Measurements from ENCODE around the gene EHF.
A peak's percentile ranks its signal among the peaks of the same experiment; 100 is the strongest.
"Not testable (repeated sequence)": the region's sequence is repeated elsewhere in the genome, so short reads cannot be mapped to it uniquely, and the experiment has no call there.

EHF gene

DNA sequence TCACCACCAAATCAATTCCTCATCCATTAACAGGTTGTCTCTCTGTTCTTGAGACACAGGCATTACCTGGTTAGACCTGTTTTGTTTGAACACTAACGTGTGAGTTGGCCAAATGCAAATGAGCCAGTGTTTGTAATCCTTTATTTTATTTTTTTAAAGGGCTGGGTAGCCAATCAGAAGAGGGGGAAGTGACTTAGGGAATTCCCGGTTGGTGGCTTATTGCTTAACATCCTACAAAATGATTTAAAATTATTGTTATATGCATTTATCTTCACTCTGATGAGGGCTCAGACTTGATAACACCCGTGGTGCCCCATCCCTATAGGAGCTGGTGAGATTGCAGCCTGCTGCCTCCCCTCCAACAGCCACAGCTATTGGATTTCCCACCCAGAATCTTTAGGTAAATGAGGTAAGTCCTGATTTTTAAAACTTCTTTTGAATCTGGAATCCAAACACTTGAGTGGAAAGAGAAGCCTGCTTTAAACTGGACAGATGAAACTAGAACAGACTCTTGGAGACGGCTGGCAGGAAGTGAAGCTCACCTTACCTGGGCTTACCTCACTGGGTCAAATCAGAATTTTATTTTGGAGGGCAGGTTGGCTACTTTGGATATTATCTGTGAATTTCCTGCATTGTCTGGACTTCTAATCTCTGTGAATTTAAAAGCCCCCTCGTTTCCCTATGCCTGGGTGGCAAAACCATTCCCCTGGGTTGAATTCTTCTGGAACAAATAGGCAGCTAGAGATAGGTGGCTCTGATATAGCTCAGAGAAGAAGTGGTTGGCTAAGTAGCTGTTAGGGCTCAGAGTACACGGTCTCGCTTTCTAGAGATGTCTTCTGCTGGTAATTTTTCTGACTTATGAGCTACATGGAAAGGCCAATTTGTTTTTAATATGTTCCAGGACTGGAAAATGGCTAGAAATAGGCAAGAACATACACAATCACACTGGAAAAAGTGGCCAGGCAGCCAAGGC lies at the start of gene EHF:
EHF (plus strand) TSS at position 274 of the 973 bp plus-strand sequence. CDS start 21,538 bp downstream, outside the sequence.
- no peak for DNase-seq (ENCODE audit: low spot score)

DNA sequence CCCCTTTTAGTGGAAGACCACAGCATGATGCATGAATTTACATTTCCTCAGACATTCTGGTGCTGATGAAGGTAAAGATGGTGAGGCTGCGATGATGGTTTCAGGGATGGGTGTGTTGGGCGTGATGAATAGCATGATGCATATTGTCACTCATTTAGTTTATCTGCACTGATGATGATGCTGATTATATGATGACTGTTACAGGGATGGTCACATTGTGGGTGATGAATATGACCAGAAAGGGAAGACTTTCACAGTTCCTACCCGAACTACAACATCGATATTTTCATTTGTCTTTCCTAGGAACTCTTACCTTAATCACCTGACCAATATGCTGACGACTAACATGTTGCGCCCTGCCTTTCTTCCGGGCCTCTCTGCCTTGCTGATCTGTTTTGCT lies 47.4 kb upstream of the EHF start:
- no peak for DNase-seq (ENCODE audit: low spot score)

DNA sequence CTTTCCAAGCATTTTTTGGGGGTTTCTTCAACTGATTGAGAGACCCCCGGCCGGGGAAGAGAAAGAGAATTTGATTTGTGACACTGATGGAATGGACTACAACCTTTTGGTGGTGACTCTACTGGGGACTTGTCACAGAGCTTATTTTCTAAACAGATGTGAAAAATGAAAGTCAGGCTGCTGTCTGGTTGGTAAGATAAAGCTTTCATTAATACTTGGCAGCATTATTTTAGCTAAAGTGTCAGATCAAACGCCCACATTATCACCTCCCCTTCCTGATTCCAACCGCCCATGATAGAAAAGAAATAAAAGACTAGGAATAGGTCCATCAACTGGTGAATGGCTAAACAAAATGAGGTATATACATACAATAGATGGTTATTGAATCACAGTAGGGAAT lies 45.6 kb upstream of the EHF start:
- no peak for DNase-seq (ENCODE audit: low spot score)

DNA sequence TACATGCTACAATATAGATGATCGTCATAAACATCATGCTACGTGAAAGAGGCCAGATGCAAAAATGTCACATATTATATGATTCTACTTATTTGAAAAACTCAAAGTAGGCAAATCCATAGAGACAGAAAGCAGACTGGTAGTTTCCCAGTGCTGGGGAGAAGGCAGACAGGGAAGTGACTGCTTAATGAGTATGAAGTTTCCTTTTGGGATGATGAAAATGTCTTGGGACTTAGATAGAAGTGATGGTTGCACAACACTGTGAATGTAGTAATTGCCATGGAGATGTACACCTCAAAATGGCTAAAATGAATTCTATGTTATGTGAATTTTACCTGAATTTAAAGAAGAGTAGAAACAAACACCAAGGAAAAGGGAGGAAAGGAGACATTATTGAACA lies 45.2 kb upstream of the EHF start:
- DNase-seq (ENCODE audit: low spot score): no peak

DNA sequence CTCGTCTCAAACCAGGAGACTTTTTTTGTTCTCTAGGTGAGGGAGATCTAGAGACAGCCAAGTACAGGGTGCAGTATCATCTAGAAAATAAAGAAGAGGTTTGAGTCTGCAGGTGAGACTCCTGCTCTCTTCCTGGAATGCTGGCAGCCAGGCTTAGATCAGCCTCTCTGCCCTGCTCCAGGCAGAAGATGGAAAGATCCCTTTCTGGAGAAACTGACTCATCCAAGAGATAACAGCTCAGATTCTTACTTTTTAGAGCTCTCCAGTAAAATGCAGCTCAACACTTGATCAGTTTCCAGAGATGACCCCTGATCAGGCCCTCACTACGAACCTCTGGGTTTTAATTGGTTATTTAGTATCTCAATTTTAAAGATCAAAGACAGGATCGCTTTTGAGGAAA lies 44.6 kb upstream of the EHF start:
- no peak for DNase-seq (ENCODE audit: low spot score)

DNA sequence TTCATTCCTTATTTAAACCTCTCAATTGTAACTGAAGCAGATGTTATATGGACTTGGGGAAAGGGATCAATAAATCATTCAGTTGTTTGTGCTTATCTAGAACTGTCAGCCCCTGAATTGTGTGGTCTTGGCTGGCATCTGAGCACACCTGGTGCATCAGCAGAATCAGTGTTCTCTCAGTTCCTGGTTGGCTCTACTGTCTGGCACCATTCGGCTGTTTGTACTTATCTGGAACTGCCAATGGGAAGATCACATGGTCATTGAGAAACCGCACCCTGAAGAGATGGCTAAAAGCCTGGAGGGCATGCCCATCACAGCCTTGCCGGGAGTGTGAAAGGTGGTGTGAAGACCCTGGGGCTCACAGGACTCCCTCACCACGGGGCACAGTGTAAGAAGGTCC lies 37.1 kb upstream of the EHF start:
- DNase-seq (ENCODE audit: low spot score): no peak

DNA sequence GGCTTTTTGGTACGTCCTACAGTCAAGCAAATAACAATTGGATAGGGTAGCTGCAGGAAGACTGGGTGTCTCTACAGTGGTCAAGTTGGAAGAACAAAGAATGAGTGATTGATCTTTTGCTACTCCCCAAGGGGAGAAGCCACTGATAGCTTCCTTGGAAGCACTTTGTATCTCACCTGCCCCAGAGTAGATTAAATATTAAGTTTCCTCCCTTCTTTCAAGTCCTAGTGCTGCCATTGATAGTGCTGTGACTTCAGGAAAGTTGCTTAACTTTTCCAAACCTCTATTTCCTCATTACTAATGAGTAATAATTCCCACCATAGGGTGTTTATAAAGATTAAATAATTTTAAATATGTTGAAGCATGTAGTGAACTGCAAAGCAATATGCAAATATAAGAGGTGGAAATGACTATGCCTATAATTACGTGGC lies 35.6 kb upstream of the EHF start:
- DNase-seq (ENCODE audit: low spot score): no peak

DNA sequence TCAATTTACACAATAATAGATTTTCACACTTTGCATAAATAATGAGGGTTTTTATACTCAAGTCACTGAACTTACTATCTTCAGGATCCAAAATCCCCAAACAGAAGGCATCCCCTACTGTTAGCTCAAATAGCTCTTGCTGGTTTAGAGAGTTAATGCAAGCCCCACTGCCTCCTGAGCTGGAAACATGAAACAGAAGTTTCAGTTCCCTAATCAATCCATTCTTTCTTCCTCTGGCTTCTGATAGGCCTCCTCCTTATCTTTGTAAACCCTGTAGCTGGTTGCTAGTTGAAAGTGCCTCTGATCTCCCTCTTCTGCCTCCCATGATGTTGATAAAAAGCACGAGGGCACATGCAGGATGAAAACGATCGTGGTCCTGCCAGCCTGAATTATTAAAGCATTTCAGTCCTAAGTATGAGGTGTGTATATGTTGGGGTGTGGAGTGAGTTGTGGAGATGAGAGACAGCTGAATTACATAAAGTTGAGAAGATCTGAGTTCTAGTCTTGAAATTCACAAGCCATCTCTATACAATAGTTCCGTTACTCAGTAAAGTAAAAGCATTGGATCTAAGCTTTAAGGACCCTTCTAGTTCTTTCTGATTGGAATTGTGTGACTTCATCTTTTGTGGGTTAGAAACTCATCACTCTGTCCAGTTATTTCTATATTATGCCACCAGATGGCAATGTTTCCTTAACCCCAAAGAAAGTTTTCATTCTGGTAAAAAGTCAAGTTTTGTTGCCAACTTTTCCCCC lies 35.0 kb upstream of the EHF start:
- DNase-seq (ENCODE audit: low spot score): peak; percentile 74

DNA sequence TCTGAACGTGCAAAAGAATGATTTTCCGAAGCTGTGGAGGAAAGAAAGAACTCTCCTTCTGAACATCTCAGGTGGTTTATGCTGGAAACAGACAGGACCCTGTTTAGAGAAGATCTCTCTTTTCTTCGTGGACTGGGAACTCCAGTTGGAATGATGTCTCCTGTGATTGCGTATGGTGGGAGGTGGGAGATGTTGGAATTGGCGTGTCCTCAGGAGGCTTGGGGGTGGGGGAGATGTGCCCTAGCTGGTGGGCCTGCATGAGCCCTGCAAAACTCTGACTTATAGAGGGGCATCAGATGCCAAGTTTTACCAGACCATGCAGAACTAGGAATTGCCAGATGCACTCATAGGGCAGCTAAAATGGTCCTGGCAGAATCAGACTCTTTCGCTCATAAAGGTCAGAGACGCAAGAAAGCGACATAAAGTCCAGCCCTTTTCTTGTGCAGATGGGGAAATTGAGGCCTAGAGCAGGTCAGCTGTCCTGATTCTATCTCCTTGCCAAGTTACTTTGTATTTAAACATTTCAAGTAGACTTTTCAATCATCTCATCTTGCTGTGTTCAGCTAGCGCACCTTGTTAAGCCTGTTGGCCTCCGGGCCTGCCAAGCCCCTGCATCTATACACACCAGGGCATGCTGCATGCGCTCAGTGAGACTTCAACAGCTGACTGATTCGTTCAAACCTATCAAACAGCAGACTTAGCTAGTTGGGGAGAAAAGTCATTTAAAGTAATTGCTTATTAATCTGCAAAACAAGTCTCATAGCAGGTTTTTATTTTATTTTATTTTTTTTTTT lies 34.2 kb upstream of the EHF start:
- peak; percentile 28 for DNase-seq (ENCODE audit: low spot score)

DNA sequence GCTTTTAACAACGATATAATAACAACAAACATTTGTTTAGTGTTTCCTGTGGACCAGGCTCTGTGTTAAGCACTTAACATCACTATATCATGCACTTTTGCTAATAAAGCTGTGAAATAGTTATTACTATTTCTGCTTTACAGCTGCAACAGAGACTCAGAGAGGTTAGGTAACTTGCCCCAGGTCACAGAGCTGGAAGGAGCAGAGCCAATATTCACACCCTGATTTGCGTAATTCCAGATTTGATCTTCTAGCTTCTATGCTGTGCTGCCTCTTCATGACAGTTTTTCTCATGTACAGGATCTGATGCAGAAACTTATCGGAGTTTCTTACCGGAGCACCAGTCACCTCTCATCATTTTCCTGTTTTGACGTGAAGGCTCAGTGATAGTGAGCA lies 33.6 kb upstream of the EHF start:
- no peak for DNase-seq (ENCODE audit: low spot score)

DNA sequence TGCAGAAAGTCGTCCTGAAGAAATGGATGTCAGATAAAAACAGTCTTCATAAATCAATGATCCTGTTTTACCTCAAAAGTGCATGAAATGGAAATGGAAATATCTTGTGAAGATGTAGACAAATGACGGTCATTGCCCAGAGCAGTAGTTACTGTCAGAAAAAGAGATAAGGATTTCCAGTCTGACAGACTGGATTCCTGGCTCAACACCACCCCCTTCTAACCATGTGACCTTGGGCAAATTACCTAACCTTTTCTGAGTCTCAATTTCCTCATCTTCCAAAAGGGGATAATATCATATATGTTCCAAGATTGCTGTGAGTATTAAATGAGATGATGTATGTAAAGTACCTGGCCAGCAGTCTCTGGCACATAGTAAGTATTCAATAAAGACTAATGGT lies 32.9 kb upstream of the EHF start:
- no peak for DNase-seq (ENCODE audit: low spot score)

DNA sequence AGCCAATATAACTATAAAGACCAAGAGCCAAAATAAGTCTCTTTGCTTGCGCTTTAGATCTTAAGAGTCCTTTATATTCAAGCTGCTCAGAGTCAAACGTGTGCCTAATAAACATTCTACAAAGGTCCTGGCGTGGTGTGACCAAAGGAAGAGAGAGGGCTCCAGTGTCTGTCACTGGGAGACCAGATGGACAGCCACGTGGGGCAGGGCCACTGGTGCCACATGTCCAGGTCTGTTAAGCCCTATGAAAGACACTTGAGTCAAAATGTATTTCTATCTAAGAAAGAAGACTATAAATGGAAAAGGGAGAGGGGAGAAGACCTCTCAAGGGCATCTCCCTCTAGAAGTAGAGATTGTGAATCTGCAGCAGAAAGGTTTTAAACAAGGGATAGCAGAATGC lies 32.2 kb upstream of the EHF start:
- DNase-seq (ENCODE audit: low spot score): no peak

DNA sequence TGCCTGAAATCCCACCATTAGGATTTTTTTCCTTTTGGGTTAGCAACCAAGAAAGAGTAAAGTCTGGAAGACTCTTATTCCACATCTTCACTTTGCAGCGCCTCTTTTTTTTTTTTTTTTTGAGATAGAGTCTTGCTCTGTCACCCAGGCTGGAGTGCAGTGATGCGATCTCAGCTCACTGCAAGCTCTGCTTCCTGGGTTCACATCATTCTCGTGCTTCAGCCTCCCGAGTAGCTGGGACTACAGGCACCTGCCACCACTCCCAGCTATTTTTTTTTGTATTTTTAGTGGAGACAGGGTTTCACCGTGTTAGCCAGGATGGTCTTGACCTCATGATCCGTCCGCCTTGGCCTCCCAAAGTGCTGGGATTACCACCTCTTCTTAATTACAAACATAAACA lies 31.7 kb upstream of the EHF start:
- DNase-seq (ENCODE audit: low spot score): not testable (repeated sequence)

DNA sequence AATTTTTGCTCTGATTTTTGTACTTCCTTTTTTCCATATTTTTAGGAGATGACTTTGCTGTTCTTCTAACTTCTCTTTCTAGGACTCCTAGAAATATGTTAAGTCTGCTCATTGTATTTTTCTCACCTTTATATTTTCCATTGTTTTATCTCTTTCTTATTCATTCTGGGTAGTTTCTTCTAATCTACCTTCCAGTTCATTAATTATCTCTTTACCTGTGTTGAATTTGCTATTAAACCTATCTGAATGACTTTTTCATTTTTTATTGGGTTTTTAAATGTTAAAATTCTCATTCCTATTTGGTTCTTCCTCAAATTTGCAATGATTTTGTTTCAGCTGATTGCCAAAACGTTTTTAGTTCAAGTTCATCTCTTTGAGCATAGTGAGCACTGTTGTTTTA lies 27.8 kb upstream of the EHF start:
- DNase-seq (ENCODE audit: low spot score): no peak

DNA sequence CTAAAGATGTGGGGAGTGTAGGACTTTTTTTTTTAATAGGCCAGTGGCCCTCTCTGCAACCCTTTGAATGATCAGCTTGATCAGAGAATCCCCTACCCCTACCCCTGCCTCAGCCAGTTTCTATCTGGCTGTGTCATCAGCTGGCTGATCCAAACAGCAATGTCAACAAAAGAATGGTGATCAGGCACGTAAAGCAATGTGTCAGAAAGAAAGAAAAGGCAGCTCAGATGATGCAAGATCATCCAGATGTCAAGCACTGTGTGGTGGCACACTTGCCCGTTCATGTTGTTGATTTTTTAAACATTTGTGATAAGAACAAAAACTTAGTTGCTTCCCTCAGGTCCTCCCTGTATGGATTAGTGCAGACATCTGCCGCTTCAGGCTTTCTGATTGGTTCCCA lies 26.3 kb upstream of the EHF start:
- DNase-seq (ENCODE audit: low spot score): no peak

DNA sequence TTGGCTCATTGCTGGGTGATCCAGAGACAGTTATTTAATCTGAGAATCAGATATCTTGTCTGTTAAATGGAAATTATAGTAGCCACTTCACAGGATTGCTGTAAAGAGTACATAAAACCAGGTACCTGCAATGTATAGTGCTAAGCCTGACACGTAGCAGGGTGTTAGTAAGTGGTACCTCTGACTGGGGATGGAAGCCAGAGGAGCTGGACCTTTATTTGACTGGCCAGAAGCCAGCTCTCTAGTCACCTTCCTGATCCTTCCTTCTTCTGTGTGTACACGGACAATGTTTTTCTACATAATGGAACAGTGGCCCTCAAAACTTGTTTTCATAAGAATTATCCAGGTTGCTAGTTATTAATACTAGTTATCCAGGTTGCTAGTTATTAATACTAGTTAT lies 25.5 kb upstream of the EHF start:
- no peak for DNase-seq (ENCODE audit: low spot score)

DNA sequence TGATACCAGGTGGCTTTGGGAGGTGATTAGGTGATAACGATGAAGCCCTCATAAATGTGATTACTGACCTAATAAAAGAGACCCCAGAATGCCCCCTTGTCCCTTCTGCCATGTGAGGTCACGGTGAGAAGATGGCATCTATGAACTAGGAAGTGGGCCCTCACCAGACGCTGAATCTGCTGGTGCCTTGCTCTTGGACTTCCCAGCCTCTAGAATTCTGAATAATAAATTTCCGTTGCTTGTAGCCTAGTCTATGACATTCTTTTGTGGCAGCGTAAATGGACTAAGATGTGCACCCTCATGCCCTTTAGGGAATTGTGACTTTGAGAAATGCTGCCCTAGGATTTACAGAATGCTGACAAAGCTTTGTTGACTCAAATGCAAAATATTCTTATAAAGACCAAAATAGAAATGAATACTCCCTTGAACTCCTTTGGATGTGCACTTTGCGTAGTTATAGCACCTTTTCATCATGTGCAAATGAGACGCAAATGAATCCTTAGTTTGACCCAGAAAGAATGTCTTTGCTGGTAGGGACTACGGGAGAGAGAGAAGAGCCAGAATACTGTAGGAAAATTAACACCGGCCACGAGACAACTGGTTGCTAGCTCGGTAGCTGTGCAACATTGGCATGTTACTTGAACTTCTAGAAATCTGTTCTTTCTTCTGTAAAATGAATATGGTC lies 24.8 kb upstream of the EHF start:
- DNase-seq (ENCODE audit: low spot score): no peak

DNA sequence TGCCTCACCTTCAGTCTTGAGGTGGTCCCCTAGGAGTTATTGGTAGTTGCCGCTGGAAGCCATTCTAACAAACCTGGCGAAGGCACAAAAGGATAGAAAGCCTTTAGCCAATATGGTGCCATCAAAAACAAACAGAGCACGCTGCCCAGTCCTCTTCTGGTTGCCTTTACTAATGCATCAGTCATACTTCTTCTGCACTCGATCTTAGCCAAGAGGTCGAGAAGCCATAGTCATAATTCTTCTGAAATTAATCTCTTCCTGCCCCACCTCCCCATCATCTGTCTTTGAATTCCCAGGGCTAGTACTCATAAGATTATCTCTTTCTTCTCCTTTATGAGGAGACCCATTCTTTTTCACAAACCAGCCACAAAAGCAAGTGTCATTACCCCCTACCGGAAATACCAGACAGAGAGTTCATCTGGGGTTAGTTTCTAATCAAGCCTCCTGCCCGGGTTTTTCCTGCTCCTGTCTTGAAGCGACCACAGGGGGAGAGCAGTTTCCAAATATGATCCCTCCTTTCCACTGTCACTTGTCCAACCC lies 21.4 kb upstream of the EHF start:
- no peak for DNase-seq (ENCODE audit: low spot score)

DNA sequence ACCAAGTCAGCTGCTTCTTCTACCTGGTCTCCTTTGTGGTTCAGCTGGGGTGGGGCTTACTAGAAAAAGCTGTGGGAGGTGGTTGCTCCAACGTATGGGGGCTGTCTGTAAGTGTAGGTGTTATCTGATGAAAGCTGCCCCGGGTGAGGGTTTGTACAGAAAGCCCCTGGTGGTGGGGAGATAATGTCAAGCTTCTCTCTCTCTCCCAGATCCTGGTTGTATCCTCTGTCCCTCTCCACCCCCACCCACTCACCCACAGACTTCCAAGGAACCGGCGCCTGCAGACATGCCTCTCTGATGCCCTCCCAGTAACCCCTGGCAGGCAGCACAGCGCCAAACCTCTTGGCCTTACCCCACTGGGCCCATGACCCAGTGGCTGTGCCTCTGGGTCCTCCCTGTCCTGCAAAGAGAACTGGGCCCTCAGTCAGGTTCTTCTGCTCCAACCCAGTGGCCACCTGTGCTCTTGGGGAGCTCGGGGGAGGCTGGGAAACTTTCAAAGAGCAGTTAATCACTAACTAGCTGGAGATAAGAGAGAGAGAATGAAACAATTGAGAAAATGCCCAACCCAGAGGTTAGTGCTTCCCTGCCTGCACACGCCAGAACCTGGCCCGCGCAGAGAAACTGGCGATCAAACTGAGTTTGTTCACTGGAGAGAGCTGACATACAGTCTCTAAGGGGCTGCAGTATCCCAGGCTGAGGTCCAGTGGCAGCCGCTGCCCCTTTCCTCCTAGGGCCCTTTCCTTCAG lies 20.4 kb upstream of the EHF start:
- DNase-seq (ENCODE audit: low spot score): no peak

DNA sequence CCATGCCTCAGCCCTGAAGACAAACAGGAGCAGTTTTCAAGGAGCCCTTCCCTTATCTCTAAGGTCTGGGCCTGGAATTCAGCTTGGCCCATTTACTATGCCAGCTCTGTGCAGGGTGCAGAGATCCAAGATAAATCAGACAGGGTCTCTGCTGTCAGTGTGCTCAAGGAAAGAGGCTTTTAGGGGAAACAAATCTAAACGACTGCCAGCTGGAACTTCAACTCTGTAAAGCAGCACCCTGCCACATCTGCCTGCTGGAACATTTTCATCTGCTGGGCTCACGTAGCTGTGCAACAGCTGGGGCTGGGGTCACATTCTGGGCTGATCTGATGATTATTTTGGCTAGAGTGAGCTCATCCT lies 19.8 kb upstream of the EHF start:
- DNase-seq (ENCODE audit: low spot score): no peak

DNA sequence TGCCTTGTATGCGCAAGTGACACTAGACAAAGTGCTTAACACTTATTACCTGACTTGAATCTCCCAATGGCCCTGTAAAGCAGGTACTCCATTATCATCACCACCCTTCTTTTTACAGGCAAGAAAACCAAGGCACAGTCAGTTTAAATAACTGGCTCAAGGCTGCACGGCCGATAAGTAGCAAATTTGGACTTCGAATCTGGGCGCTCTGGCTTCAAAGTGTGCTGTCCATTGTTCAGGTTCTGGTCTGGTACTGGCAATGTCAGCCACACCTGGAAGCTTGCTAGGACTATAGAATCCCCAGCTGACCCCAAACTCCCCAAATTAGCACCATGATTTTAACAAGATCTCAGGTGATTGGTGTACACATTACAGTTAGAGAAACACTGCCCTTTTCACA lies 19.3 kb upstream of the EHF start:
- no peak for DNase-seq (ENCODE audit: low spot score)

All from globus pallidus (tissue), 1 donor.